Activated CD4-positive, alpha-beta T cell treated with anti-CD3 and anti-CD28 coated beads, Interleukin-10, Interleukin-2, amounts not matched to agents 100 ng/mL and 50 ng/mL, durations not matched to agents 16 hours and 8 hours (primary cell): ENCODE results near the gene COLEC12.

ENCODE experiments used
- DNase-seq: peaks from one replicate; pipeline ENCODE4 v3.0.0-alpha.2; 2020

The COLEC12 gene

DNA sequence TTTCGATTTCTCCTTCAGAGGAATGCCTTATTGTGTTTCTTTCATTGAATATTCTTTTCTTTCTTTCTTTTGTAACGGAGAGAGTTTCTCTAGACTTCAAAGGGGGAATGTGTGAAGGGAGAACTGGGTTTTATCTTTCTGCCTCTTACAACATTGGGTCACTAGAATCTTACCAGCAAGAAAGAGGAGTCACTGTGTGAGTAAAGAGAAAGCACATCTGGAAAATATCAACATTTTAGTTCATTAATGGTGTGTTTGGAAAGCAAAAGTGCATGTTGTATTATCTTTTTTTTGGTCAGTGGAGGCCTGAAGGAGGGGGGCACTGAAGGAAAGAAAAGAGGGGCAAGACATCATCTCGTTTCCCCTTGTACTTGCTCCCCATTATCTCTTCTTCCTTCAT is 146.0 kb downstream of the COLEC12 start:
- no peak for DNase-seq

DNA sequence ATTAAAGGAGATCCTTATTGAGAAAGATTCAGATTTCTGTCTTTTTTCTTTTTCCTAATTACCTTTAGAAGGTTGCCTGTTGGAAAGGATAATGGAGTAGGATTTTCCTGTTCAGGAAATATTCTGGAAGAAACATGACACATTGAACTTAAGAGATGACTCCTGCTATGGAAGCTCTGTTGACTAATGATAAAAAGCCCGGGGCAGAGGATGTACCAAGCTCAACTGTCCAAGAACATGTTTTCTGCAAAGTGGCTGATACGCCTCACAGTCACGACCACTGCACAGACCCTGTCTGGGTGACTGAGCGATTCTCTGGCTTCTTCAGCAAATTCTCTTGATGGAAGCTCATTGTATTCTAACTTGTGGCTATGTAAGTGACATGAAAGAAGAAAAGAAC is 146.5 kb downstream of the COLEC12 start:
- DNase-seq = no peak

DNA sequence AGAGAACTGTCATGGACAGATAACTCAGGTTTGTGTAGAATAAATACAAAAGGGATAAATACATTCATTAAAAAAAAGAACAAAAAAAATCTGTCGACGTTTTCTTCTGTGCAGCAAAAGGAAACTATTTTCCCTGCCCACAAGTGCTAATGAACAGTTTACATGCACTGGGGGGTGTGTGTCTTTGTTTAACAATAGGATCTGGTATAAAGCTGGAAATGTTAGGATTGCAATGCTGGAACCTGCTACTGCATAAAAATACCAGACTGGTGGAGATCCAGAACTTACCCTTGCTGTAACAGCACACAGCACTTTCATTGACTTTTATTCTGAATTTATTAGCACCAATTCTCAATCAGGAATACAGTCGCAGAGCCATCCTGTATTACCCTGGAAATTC is 148.1 kb downstream of the COLEC12 start:
- no peak for DNase-seq

DNA sequence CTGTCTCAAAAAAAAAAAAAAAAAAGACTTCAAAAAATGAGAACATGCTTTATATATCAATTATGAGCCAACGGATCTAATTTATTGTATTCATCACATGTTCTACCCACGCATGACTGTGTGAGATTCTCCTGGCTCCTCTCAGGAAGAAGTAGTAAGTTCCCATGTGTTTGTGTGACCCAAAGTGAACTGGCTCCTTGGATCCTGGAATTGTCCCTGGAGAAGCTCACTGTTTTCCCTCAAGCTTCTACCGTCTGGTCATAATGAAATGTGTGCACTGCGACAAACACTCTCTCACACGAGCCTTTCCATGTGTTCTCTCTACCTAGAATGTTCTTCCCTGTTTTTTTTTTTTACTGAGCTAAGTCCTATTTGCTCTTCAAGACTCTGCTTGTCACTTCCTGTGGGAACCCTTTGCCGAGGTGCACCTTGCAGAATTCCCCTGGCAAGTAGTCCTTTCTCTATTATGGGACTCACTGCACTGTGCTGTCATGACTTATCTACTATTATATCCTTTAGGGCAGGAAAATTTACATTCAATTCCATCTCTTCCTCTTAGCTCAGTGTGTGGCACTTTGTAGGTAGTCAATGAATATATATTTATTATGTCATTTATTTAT is 149.4 kb downstream of the COLEC12 start:
- DNase-seq = no peak

DNA sequence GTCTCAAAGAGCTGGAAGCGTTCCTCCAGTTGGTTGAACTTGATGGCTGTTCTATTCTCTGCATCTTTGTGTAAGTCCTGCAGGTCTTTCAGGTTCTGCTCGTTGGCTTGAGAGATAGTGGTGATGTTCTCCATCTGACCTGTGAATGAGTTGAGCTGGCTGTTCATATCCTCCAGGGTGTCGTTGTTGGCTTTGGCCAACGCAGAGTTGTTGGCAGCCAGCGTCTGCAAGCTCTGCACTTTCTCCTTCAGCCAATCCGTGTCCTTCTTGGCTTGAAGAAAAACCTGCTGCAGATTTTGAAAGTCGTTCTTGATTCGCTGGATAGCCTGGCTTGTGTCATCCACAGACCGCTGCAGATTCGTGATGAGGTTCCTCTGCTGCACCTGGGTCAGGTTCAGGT is 153.9 kb downstream of the COLEC12 start:
- no peak for DNase-seq

DNA sequence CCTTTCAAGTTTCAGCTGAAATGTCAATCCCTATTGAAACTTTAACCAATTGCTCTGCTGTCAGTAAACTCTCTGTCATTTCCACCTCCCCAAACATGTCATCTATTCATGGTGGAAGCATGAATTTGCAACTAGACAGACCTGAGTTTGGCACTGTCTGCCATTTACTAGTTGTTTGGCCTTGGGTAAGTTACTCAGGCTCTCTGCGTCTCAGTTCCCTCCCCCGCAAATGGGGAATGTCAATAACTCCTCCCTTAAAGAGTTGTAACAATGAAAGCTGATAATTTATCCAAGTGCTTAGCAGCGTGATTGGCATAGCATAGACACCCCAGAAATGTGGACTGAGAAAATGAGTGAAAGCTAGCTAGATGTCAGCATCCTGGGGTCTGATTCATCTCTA is 159.4 kb downstream of the COLEC12 start:
- no peak for DNase-seq

DNA sequence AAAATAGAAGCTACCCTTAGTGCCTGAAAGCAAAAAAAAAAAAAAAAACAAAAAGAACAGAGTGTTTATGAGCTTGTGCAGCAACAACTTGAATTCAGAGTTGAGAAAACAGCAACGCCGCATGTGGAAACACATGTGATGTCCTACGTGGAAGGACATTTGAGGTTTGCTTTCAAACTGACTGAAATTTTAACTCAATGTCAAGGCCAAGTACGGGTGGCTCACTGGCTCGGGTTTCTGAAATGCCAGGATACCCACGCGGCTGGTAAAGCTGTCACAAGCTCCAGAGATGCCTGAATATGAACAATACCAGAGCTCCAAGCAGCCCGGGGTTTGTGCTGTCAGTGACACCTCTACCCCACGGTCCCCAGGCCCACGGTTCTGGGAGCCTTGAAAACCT is 160.5 kb downstream of the COLEC12 start:
- DNase-seq = no peak

DNA sequence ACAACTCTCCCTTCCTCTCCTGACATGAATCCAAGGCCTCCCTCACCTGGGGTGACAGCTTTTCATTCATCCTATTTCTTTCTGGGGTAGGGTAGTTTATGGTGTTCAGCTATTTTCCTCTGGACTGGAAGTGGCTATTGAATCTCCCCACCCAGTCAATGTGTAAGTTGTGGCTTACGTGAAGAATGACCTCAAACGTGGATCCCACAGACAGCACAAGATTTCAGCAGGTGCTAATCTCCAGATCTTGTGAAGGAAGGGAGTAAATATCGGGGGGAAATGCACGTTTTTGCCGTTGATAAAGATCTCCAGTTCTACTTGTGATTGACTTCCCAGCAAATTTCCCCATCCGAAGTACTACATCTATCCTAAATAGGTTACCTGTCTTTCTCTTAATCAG is 161.3 kb downstream of the COLEC12 start:
- DNase-seq = no peak

DNA sequence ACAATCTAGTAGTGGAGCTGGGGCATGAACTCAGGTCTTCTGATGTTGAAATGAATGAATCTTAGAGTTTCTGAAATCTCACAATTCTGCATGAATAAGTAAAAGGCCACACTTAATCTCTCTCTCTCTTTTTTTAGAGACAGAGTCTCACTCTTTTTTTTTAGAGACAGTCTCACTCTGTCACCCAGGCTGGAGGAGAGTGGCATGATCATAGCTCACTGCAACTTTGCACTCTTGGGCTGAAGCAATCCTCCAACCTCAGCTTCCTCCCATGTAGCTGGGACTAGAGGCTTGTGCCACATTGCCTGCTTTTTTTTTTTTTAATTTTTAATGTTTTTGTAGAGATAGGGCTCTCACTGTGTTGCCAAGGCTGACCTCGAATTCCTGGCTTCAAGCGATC is 163.8 kb downstream of the COLEC12 start:
- no peak for DNase-seq

DNA sequence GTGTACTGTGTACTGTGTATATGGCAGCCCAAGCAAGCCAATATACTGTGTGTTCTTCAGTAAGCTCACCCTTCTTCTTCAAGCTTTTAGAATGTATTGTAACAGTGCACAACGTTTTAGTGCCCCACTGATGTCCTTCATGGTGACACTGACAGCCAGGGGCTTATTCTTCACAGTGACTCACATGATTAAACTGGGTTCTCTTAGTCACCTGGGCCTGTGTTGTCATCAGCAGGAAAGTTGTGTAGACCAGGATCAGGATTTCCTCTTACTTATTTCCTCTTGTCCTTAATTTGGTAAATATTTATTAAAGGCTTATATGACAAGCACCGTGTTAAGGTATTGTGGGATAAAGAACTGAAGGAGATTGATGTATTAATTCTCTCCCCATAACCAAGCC is 164.8 kb downstream of the COLEC12 start:
- DNase-seq = no peak

DNA sequence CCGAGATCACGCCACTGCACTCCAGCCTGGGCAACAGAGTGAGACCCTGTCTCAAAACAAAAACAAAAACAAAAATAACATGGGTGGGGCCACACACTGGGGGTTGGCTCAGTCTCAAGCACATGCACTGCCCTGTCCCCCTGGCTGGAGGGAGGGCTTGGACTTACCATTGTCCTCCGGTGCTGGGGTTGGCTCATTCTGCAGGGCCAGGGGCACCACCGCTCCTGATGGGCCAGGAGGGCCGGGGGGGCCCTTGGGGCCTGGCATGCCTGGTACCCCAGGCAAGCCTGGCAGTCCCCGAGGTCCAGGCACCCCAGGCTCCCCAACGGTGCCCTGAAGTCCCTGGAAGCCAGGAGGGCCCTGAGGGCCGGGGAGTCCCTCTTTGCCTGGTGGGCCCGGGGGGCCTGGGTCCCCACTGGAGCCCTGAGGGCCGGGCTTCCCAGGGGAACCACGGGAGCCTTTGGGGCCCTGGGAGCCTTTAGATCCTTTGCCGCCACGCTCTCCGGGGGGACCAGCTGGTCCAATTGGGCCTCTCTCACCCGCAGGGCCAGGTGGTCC is 165.8 kb downstream of the COLEC12 start:
- no peak for DNase-seq

DNA sequence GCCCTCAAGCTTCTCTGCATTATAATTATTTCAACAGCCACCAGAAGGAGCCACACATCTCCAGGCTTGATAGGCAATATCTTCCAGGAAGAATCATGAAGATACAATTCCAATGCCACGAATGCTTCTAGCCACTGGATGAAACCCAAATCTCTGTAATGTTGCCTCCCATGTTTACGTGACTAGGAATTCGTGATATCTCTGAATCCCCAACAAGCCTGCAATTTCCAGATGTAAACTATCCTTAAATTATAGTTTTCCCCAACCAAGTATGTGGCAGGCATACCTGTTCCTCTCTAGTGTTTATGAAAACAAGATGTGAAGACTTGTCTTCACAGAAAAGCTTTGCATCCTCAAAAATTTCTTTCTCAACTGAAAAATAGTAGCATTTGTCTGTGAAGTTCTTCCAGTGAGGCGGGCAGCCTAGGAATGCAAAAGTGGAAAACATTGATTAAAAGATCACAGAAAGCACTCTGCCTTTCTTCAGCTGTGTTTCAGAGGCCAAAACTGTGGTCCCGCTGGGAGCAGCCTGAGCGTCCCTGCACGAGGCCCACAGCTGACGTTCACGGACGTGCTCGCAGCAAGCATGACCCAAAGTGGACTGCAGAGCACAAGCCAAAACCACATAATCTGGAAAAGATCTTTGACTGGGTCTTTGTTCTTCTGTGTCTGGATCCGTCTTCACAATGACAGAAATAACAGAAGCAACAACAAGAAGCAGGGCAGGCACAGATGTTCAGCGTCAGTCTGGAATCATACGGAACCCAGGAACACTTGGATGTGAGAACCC is 167.6 kb downstream of the COLEC12 start:
- DNase-seq = no peak

DNA sequence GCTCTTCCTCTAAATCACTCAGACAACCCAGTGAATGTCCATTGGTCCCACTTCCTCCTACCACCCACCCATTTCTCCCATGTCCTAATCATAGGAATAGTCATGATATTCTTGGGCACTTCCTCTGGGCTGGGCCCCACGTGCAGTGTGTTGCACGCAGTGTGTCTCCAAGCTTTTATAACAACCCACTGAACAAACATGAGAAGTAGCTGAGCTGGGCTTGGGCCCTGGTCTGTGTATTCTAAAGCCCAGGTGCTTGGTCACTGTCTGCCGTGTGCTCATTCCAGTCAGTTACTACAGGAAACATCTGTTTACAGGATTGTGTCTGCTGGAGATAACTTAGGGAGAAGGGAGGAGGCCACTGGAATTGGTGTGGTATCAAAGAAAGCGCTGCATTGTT is 168.5 kb downstream of the COLEC12 start:
- no peak for DNase-seq

DNA sequence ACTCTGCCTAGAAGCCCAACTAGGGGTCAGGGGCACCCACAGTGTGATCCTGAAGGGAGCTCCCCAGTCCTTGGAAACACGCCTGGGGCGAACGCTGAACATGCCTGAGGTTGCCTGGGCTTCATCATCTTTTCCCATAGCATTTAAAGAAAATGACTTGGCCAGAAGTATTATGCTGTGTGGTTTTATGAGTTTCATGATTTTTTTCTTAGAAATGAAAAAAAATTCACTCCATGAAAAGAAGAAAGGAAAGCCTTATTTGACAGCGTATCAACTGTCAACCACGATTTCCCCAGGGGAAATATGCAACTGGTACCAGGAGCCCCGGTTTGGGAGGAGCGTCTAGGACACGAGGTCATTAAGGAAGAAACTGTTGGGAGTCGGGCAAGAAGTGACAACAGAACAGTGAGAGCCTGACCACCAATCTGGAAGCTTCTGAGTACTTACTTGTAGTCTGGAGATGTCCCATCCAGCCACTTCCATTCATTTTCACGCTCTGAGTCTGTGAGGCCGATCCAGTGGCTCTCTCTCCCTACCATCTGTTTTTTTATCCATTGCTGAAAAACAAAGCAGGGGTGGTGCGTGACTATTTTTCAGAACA is 169.2 kb downstream of the COLEC12 start:
- no peak for DNase-seq

DNA sequence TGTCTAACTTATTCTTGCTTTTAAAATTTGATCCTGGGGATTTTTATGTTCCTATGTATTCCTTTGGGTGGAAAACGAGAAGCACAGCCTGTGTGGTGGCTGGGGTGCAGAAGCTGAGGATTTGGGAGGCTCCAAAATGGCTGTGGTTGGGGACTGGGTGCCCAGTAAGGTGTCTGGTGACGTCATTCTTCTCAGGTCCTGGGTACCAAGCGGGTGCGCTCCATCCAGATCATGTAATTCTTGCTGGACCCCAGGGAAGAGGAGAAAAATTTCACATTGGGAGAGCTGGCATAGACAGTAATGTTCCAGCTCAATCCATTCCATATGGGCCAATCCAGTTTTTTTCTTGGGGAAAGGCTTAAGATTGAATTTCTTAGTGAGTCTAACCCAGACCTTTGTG is 171.6 kb downstream of the COLEC12 start:
- no peak for DNase-seq

DNA sequence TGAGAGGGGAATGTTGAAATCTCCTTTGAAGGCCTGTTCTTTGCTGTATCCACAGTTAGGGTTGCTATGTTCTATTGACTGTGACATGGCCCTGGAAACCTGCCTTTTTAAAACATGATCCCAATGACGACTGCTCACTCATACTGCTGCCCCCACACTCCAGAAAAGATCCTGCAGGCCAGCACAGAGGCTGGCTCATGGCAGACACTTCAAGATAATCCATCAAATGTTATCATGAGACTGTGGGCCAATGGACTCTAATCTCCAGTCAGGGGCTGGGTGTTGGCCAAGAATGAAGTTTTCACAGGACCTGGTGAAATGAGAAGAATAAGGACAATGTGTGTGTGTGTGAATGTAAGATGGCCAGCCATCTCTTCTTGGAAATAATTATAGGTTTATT is 173.7 kb downstream of the COLEC12 start:
- DNase-seq = no peak

DNA sequence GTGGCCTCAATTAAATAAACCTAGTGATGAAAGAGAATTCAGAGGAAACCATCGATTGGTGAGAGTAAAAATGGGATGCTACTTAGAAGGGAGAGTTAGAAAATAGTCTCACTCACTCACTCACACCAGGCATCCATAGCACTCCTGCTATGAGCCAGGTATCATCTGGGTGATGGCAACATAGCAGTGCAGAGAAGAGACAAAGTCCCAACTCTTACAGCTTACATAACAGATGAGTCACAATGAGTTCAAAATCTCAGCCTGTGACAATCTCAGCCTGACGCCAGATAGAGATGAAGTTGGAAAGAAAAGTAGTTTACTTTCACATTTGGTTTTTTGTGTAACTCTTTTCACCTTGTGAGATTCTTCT is 177.3 kb downstream of the COLEC12 start:
- DNase-seq = no peak

DNA sequence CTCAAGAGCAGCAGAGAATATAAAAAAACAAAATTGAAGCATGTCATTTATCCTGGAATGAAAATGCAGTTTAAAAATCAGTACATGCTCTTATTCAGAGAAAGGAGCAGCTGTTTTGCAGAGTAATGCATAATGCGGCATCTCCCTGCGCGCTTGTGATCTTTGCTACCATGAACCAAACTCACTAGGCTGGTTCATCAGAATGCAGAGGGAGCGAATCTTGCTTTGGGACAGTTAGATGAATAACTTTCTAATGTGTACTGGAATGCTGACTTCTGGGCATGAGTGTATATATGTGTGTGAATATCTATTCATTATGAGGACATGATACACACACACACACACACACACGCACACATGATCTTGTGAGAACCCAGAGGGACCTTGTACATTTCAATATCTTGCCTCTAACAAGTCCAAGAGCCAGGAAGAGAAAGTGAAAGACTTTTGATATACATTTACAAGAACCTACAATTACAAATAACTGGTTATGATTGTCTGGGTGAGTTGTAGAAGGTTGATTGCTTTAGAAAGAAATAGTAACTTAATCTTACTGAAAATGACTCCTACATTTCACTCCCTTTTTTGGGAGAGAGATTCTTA is 178.5 kb downstream of the COLEC12 start:
- no peak for DNase-seq

DNA sequence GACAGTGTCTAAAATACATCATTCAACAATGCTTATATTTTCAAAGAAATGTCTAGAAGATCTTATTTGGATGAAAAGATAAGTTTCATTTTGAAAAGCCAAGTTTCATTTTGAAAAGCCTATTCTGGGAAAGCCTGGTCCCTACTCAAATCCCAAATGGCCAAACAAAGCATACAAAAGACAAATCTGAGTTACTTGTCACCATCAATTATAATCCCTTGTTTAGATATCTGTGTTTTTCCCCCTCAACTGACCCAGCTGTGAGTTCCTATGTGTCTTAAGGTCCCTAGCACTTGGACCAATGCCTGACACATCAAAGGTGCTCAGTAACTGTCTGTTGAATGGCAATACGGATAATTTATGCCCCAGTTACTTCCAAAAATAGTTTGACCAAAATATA is 180.3 kb downstream of the COLEC12 start:
- DNase-seq = no peak

DNA sequence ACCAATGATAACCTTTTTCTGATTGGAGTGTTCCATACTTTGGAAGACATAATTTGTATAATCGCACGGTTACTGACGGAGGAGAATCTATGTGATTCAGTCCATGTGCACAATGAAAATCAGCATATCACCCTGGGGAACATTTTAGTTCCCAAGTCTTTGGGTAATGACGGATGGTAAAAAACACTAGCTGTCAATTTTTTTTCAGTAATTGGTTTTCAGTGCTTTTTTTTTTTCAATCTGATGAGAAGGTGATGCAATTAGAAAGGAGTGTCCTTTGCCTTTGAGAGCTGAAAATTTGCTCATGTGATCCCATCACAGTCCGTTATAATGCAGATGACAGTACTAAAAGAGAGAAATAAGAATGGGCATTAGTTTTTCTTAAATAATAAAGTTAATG is 180.8 kb downstream of the COLEC12 start:
- DNase-seq = no peak

DNA sequence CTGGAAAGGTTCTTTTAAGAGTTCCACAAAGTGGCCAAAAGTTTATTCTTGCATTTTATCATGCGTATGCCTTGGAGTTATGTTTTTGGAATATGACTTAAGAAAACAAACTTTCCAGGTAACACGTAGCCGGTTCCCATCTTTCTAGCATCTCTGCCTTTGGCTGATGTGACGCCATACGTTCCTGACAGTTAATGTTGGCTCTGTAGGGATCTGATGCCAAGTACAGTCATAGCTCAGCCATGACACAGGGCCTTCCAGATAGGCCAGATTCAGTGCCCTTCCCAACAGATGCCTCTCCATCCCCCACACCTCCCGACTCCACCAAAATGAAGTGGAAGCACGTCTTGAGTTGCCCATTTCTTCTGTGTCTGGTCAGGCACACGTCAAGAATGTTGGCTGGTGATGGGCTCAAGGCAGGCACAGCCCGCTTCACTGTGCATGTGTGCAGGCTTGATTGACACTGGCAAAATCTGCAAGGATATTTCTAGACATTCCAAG is 181.7 kb downstream of the COLEC12 start:
- DNase-seq = no peak

DNA sequence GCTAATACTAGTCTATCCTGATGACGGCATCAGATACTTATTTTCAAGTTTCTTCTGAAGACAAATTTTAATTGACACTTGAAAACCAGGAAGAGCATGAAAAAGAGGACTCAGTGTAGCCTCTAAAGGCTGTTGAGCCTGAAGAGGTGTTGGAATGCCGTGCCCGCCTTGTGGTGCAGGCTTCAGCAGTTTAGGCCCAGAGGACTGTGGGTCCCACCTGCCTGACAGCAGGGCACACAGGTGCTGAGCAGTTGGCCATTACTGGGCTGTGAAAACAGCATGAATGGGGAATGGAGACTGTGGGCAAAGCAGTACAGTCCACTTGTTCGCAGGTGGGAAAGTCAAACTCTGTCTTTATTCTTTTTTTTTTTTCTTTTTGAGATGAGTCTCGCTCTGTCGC is 182.9 kb downstream of the COLEC12 start:
- DNase-seq = no peak

DNA sequence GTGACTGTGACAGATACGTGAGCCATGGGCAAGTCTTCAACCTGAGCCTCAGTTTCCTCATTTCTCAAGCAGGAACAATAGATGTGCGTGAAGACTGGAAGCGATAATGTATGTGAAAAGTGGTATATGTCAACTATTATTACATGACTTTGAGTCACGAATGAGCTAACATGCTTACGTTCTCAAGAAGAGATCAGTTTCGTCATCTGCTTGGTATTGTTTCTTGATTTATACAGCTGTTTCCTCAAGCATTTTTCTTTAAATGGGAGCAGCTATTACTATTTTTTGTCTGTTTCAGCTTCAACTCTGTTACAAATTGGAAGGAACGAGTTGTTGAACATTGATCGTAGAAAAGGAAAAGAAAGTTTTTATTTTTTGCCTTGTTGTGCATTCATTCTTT is 184.1 kb downstream of the COLEC12 start:
- no peak for DNase-seq

DNA sequence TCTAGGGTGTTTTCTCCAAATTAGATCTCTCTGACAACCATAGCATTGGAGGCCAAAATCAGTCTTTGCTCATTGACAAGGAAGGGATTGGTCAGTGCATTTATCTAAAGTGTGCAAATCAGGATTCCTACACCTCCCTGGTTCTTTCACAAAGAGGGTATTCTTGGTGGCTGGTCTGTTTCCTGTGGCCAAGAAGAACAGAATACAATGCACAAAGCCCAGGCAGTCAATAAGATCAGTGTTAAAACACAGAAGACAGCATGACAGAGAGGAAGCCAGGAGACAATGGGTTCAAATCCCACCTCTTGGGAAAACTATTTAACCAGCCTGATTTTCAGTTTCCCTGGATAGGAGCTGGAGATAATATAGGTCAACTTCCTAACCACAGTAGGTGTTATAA is 186.6 kb downstream of the COLEC12 start:
- no peak for DNase-seq
